Ramos (cell line): ENCODE data around the gene CCDC88C.
"Not testable (repeated sequence)": the region's sequence is repeated elsewhere in the genome, so short reads cannot be mapped to it uniquely, and the experiment has no call there.

ENCODE experiments used
- in situ Hi-C: fragments of 300-500 bp; cut with MboI; formaldehyde crosslinking; loops from one replicate; pipeline ENCODE4 v1.14.3; 2022; ENCODE audit warnings: low sequenced_read_pairs; ENCODE audit not compliant: unreplicated experiment

Gene CCDC88C

DNA sequence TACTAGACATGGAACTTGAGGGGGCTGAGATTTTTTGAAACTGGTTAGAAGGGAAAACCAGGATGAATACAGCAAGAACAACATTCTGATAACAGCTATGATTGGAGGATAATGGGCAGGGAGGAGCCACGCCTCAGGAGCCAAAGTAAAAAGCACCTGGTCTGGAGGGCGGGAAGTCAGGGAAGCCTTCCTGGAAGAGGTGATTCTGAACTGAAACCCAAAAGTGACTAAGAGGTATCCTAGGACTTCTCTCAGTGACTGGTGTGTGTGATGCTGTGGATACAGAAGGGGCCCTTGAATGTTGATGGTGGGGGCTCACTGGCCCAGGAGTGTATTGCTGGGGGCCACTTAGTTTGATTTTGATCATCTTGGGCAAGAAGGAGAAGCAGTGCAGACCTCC, 154.3 kb downstream of the CCDC88C start:
- in situ Hi-C loops = no loop called here

DNA sequence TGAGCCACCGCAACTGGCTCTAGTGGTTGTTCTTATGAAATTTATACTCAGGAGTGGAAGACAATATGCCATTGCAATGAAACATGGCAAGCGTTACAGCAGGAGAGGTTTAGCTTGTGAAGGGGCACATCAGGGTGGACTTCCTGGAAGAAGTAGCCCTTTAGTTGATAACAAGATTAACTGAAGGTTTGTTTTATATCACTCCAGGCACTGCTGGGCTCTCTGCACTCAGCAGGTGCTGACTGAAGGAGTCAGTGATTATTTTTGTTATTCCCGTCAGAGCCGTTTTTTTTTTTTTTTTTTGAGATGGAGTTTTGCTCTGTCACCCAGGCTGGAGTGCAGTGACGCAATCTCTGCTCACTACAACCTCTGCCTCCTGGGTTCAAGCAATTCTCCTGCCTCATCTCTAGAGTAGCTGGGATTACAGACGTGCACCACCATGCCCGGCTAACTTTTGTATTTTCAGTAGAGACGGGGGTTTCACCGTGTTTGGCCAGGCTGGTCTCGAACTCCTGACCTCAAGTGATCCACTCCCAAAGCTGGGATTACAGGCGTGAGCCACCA, 155.6 kb downstream of the CCDC88C start:
- in situ Hi-C loops = no loop called here

GRCh38 chr14:91261115-91261514, 156.5 kb downstream of the CCDC88C start:
- in situ Hi-C loops = no loop called here

DNA sequence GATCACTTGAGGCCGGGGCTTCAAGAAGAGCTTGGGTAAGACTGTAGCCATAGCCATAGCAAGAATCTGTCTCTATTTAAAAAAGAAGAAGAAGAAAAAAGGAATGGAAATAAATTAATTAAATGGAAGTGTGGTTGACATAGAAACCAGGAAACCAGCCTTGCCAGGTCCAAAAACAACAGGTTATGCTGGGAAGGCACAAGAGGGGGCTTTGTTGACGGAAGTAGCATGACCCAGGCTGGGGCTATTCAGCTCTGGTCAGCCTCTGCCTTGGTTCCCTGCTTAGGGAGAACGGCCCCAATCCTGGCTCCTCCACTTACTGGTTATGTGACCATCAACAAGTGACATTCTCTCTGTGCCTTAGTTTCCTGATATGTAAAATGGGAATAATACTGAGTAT, 158.7 kb downstream of the CCDC88C start:
- in situ Hi-C loops = no loop called here

DNA sequence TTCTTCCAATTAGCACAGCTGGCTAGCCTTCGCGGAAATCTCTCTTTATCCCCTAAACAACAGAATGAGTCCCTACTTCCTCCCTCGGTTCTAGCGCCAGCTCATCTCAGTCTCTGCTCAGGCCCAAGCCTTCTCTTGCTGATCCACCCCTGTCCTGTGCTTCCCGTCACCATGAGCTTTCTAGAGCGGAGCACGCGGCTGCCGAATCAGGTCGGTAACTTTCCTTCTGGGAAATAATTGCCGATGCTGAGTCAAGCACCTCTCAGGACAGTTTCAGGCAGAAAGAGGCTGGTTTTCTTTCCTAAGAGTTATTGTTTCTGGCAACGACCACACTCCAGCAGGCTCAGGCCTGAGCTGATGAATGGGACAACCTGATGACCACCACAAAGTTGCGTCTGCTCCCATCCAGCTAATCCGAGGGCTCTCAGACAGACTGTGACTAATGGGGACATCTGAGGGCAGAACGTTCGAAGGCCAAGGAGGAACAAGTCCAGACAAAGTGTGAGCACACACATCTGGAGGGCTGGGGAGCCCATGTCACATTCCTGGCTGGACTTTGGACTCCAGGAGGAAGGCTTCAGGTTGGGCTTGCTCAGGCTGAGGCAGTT, 159.5 kb downstream of the CCDC88C start:
- in situ Hi-C loops = no loop called here

- in situ Hi-C loops = no loop called here
Measured at GRCh38 chr14:91257328-91258010, 160.2 kb downstream of the CCDC88C start.

GRCh38 chr14:91256661-91257060, 161.0 kb downstream of the CCDC88C start:
- in situ Hi-C loops = no loop called here

DNA sequence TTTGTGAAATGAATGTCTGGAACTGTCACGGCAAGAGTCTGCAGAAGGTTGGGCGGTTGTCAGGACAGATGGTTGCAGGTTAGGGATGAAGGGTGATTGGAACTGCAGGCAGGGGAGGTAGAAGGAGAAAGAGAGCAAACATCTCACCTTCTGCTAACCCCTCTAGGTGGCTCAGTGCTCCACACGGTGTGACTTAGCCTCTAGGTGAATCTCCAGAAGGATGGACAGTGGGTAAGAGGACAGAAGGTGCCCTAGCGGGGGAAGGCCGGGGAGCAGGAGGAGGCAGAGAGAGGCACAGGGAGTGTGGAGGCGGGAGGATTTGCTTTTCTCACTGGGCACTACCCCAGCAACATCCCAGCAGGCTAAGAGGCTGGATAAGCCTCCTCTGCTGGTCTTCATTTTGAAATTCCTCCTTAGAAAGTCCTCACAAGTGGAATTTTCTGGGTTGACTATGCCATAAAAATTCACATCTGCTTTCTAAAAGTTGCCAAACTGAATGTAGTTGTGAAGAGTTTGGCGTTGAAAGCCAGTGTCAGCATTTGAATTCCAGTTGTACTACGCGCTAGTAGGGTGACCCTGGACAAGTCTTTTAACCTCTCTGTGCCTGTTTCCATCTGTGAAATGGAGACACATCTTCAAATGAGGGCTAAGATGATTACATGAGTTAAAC, 162.5 kb downstream of the CCDC88C start:
- in situ Hi-C loops = no loop called here

- in situ Hi-C loops = no loop called here
Measured at GRCh38 chr14:91254461-91254860, 163.2 kb downstream of the CCDC88C start.

DNA sequence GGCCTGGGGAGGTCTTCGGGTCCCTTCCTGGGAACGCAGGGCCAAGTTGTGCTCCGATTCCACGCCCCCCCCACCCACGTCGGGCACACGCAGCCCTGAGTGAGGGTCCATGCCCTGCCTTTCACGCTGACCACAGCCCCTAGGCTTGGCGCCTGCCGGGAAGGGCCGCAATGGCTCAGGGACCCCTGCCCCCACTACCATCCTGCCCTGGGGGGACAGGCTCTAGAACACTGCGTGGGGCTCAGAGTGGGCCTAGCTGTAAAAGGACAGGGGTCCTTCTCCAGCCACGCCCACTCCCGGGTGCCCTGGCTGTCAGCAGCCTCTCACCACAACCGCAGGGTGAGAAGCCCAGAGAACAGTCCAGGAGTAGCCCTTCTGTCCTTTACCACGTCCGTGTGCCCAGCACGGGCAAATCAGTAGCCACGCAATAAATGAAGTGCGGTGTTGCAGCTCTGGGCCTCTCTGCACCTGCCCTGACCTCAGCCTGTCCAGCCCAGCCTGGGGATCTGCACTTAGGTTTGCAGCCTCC, 163.8 kb downstream of the CCDC88C start:
- in situ Hi-C loops = no loop called here

DNA sequence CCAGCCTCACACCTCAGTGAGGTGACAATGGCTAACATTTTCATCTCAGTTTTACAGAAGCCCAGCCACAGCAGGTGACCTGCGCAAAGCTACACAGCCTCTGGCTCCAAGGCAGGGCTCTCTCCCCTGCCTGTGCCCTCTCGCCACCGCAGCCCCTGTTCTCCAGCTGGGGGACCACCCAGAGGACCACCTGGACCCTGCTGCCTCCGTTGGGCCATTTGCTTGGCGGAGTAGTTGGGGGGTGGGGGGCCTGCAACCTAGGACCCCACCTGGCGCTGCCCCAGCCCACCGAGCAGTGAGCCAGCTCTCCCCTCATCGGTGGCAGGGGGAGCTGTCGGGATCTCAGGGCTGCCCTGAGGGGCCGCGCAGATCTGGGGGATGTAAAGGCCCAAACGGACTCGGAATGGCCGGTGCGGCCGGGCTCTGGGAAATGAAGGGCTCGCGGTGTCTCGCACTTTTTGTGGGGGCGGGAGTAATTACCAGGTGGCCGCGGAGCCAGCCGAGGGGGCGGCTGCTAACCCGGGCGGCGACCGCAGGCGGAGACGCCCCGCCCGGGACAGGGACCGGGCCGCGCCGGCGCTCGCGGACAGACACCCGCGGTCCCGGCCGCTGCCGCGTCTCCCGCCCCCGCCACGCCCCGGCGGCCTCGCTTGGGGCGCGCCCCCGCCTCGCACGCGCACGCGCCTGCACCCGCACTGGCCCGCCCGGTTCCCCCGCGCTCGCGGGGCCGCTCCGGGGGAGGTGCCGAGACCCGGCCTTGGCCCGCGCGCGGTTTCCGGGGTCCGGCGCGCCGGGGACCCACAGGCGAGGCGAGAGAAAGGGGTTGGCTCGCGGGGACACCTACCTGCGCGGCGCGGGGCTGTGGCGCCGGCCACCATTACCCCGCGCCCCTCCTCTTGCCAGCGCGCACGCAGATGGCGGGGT, 164.5 kb downstream of the CCDC88C start:
- in situ Hi-C loops = no loop called here

- in situ Hi-C loops = no loop called here
Measured at GRCh38 chr14:91250912-91251311, 166.7 kb downstream of the CCDC88C start.

DNA sequence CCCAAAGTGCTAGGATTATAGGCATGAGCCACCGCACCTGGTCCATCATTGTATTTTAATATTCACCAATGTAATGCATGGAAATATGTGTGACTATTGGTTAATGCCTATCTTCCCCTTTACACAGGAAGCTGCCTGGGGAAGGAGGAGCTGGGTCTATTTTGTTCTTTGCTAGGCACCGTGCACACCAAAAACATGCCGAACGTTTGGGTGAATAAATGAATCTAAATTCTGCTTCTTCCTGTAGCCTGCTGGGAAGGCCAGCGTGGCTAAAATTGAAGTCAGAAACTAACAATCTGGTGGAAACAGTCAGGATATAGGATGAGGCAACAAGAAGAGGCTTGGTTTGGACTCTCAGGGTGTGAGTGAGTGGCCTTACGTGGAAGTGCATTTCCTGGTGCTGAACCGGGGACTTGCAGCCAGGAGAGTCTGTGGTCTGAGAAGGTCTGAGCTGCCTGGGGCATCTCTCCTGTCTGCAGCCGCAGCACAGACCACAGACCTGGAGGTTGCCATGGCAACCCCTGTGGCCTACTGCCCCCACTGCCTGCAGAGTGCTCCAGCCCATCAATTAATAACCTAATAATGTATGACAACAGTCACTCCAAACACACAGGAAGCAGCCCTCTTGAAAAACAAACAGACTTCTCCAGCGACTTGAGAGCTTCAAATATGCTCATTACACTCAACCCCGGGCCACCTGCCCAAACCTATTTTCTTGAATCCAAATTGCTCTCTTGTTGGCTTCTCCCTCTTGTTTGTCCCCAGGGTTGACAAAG, 167.6 kb downstream of the CCDC88C start:
- in situ Hi-C loops = no loop called here

DNA sequence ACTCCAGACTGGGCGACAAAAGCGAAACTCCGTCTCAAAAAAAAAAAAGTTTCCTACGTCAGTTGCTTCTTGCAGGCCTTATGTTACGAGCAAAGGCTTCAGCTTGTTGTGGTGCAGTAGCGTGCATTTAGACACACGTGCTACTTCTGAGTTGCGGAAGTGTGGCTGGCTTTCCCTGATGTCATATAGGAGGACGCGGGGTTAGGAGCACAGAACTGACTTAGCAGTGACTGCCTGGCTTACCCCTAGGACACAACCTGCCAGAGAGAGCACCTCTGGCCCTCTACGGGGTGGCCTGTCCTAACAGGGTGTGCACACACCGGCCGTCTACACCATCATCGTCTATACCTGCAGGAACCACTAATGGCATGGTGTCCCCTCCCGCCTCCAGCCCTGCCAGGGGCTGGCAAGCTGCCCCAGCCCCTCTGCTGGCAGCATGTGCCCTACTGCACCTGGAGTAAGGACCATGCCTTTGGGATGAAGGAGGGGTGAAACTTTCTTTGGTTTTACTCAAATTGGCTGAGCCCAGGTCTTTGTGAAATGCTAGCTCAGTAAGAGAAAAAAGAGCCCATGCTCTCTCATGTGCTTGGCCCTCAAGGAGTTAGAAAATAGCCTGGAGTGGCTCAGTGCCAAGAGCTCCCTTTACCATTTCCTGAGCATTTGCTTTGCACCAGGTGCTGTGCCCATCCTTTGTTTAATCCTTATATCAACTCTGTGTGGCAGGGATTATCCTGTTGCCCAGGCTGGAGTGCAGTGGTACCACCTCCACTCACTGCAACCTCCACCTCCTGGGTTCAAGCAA, 171.4 kb downstream of the CCDC88C start:
- in situ Hi-C loops = no loop called here

DNA sequence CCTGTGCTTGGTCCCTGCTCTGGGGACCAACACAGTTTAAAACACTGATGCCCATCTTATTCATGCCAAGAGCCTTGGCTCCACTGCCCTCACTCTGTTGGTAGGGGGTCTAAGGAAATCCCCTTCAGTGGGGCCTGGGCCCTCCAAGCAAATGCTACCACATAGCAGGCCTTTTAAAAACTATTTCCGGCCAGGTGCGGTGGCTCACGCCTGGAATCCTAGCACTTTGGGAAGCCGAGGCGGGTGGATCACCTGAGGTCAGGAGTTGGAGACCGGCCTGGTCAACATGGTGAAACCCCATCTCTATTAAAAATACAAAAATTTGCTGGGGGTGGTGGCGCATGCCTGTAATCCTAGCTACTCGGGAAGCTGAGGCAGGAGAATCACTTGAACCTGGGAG, 172.0 kb downstream of the CCDC88C start:
- in situ Hi-C loops = not testable (repeated sequence)

GRCh38 chr14:91245029-91245428, 172.6 kb downstream of the CCDC88C start:
- in situ Hi-C loops = no loop called here

- in situ Hi-C loops = no loop called here
Measured at GRCh38 chr14:91244501-91244901, 173.1 kb downstream of the CCDC88C start, which contains the start of gene GPR68. Gene GPR68 (minus strand): TSS chr14:91244704. CDS start chr14:91235050, 9,654 bp downstream.

DNA sequence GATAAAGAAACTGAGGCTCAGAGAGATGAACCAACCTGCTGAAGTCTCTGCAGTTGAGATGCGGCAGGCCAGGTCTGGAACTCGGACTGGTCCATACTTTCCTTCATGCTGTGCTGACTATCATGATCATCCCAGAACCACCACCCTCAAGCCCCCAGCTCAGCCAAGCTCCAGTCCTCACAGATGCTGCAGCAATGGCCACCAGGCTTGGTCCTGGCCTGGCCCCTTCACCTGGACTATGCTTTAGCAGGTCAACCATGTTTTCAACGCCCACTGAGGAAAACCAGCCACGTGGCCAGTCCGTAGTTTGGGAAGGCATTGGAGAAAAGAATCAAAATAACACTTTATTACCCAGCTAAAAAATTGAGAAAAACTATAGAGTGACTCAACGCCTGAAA, 174.5 kb downstream of the CCDC88C start:
- in situ Hi-C loops = no loop called here
